ENCODE measurements around the gene TENM4.

DNA sequence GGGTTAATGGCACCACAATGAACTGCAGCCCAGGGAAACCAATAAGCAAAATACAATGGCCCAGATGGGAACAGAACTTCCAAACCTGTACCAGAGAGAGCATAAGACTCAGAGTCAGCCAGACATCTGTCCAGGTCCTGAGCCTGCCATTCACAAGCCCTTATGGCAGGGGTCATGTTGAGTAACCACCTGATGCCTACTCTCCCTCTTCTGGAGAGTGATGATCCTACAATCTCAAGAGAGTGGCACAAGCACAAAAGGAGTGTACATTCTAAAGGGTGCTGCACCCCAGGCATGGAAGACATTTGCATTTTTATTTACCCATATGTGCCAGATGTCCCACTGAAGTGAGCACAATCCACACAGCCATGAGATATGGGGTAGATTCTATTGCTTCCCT is 10.6 kb downstream of the TENM4 start:
- TF ChIP-seq EZH2 (IDR thresholded peaks at IDR 0.05; ENCODE audit: borderline replicate concordance, low read depth, low read length, severe bottlenecking): no peak
- TF ChIP-seq, protein P1, sequence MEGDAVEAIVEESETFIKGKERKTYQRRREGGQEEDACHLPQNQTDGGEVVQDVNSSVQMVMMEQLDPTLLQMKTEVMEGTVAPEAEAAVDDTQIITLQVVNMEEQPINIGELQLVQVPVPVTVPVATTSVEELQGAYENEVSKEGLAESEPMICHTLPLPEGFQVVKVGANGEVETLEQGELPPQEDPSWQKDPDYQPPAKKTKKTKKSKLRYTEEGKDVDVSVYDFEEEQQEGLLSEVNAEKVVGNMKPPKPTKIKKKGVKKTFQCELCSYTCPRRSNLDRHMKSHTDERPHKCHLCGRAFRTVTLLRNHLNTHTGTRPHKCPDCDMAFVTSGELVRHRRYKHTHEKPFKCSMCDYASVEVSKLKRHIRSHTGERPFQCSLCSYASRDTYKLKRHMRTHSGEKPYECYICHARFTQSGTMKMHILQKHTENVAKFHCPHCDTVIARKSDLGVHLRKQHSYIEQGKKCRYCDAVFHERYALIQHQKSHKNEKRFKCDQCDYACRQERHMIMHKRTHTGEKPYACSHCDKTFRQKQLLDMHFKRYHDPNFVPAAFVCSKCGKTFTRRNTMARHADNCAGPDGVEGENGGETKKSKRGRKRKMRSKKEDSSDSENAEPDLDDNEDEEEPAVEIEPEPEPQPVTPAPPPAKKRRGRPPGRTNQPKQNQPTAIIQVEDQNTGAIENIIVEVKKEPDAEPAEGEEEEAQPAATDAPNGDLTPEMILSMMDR (IDR thresholded peaks at IDR 0.05; ENCODE audit: borderline replicate concordance, extremely low read depth, low read length, poor library complexity, severe bottlenecking): no peak

Measured in DND-41 (cell line).